Central memory CD8-positive, alpha-beta T cell (primary cell): ENCODE data around the gene SYAP1.

Experiments
- ATAC-seq: fragments of 150-1000 bp; cut with Tn5 transposase; replicated peaks from 2 replicates; pipeline ENCODE4 v1.10.0; 2022; ENCODE audit warnings: mild to moderate bottlenecking, moderate FRiP score, moderate number of reproducible peaks; ENCODE audit not compliant: poor library complexity, severe bottlenecking; ENCODE audit errors: extremely low read depth
- DNase-seq, 2 donors: peaks; one replicate each; pipeline ENCODE4 v3.0.0; 2021; ENCODE audit warnings: low spot score in 2 of 2
- H3K27ac Mint-ChIP-seq: one replicate; pipeline ENCODE4 v1.8.0; 2022; ENCODE audit warnings: low read depth, mild to moderate bottlenecking, moderate library complexity, mixed read lengths
- H3K27me3 Mint-ChIP-seq: one replicate; pipeline ENCODE4 v1.8.0; 2022; ENCODE audit warnings: mixed read lengths
- H3K36me3 Mint-ChIP-seq: one replicate; pipeline ENCODE4 v1.8.0; 2022; ENCODE audit warnings: mild to moderate bottlenecking, moderate library complexity, mixed read lengths; ENCODE audit not compliant: insufficient read depth
- H3K4me1 Mint-ChIP-seq: one replicate; pipeline ENCODE4 v1.8.0; 2022; ENCODE audit warnings: mixed read lengths
- H3K4me3 Mint-ChIP-seq: one replicate; pipeline ENCODE4 v1.8.0; 2022; ENCODE audit warnings: mild to moderate bottlenecking, moderate library complexity, mixed read lengths
- H3K9me3 Mint-ChIP-seq: one replicate; pipeline ENCODE4 v1.8.0; 2022; ENCODE audit warnings: mixed read lengths

SYAP1 gene

DNA sequence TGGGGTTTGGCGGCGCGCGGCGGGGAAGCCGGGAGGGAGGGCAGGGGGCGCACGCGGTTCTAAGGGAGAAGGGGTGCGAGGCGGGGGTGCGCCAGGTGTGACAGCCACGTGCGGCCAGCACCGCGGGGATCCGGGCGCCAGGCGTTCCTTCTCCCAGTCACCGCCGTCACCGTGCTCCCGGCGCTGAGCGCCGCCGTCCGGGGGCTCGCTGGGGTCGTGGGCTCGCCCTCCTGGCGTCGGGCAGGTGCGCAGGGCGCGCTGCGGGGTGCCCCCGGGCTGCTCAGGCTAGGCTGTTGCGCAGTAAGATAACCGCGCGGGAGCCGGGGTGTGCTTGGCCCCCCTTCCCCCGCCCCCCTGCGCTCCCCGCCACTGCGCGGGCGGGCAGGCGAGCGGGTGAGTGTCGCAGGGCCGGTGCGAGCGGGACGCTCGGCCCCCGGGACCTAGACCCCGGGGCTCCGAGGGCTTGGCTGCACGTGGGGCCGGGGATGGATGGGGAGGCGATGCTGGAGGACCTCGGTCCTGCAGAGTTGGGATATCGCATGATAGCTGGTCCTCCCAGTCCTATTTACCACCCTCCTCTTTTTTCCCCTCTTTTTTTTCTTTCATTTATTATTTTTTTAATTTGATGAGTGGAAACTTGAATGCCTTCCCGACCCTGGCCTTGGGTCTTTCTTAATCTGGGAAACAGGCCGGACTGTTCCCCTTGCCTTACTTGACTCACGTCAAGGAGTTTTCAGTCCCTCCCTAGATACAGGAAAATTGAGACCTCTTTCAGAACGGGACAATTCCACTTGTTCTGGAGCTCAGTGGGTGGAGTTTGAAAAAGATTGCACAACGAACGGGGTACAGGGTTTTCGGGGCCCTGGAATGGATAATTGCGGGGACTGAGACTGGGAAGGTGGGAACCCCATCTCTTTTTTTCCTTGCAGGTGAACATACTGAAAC, 67.7 kb downstream of the SYAP1 start:
- Mint-ChIP-seq H3K4me1 (peaks cover 11% of the 10 kb centered on the region), H3K36me3 (peaks cover 11% of the 10 kb centered on the region), H3K4me3 (peak overlapping the region; percentile 95), H3K27ac (peak overlapping the region; percentile 84), H3K27me3 (no peaks in the 10 kb centered on the region), H3K9me3 (no peaks in the 10 kb centered on the region)
- no peak for DNase-seq
- ATAC-seq: peak; percentile 47

DNA sequence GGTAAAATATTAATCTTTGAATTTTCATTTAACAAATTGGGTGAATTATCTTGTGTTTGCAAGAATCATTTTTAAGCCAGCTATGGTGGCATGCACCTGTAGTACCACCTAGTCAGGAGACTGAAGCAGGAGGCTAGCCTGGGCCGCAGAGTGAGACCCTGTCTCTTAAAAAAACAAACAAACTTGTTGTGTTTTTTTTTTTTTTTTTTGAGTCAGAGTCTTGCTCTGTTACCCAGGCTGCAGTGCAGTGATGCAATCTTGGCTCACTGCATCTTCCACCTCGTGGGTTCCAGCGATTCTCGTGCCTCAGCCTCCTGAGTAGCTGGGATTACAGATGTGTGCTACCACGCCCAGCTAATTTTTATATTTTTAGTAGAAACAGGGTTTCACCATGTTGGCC, 69.1 kb downstream of the SYAP1 start:
- Mint-ChIP-seq H3K4me1 (peaks cover 11% of the 10 kb centered on the region), H3K27ac (peak overlapping the region; percentile 29), H3K4me3 (peak overlapping the region; percentile 29), H3K36me3 (peaks cover 15% of the 10 kb centered on the region), H3K27me3 (no peaks in the 10 kb centered on the region), H3K9me3 (no peaks in the 10 kb centered on the region)
- no peak for ATAC-seq
- no peak for DNase-seq

DNA sequence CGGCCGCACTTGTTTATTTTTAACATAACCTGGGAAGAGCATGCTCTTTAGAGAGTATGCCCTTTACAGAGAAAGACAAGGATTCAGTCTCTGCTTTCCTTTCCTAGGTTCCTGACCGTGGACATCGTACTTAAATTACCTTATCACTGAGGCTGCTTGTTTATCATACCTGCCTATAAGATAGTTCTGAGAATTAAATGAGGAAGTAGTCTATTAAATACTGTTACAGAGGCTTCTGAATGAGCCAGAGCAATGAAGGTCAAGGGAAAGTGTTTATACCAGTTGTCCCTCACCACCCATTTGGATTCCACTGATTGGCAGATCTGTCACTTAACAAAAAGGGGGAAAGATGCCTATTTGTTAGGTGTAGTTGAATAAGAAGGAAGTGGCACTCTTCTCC, 76.9 kb downstream of the SYAP1 start:
- DNase-seq: no peak
- Mint-ChIP-seq H3K27ac (no peak overlapping the region), H3K4me3 (no peak overlapping the region), H3K4me1 (peaks cover 4% of the 10 kb centered on the region), H3K36me3 (peaks cover 16% of the 10 kb centered on the region), H3K9me3 (no peaks in the 10 kb centered on the region), H3K27me3 (no peaks in the 10 kb centered on the region)
- no peak for ATAC-seq

DNA sequence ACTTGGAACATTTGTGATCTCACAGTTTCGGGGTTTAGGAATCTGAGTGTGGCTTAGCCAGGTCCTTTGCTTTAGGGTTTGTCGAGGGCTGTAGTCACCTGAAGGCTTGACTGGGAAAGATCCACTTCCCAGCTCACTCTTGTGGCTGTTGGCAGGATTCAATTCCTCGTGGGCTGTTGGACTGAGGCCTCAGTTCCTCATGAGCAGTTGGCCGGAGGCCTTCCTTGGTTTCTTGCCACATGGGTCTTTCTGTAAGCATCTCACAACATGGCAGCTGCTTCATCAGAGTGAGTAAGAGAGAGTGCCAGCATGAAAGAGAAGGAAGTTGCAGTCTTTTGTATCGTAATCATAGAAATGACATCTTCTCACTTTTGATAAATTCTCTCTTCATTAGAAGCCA, 77.9 kb downstream of the SYAP1 start:
- ATAC-seq (no peak), DNase-seq (no peak)
- peaks cover 4% of the 10 kb centered on the region for H3K4me1 Mint-ChIP-seq
- H3K27ac Mint-ChIP-seq: no peak overlapping the region
- H3K27me3 Mint-ChIP-seq: no peaks in the 10 kb centered on the region
- H3K9me3 Mint-ChIP-seq: no peaks in the 10 kb centered on the region
- peaks cover 11% of the 10 kb centered on the region for H3K36me3 Mint-ChIP-seq
- no peak overlapping the region for H3K4me3 Mint-ChIP-seq

DNA sequence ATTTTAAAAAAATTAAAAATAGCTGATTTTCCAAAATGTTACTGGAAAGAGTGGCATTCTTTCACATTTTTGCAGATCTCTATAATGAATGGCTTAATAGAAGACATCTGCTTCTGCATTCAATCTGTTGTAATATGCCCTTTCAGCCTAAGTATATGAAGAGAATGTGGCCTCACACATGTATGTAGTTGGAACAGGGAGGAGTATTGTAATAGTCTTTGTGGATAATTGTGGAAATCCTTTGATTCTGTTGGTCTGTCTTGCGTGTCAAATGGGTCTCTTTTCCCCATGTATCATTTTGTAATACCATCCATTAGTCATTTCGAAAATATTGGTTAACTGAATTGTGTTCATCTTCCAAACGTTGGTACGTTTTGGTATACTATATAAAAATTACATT, 78.4 kb downstream of the SYAP1 start:
- Mint-ChIP-seq H3K4me3 (no peak overlapping the region), H3K27ac (no peak overlapping the region), H3K27me3 (no peaks in the 10 kb centered on the region), H3K4me1 (peaks cover 4% of the 10 kb centered on the region), H3K36me3 (peaks cover 11% of the 10 kb centered on the region), H3K9me3 (no peaks in the 10 kb centered on the region)
- no peak for DNase-seq
- ATAC-seq: no peak

DNA sequence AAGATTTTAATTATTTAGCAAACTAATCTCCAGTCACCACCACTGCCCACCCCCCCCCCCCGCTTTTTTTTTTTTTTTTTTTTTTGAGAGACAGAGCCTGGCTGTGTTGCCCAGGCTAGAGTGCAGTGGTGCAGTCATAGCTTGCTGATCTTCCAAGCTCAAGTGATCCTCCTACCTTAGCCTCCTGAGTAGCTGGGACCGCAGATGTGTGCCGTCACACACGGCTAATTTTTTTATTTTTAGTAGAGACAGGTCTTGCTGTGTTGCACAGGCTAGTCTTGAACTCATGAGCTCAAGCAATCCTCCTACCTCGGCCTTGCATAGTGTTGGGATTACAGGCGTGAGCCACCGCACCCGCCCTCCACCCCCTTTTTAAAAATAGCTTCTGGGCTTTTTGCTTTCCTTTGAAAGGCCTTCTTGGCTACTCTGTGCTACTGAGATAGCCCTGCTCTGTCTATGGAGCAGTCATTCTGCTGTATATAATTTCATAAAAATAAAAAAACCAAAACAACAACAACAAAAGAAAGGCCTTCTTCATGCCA, 85.6 kb downstream of the SYAP1 start:
- H3K27ac Mint-ChIP-seq: no peak overlapping the region
- no peak for ATAC-seq

DNA sequence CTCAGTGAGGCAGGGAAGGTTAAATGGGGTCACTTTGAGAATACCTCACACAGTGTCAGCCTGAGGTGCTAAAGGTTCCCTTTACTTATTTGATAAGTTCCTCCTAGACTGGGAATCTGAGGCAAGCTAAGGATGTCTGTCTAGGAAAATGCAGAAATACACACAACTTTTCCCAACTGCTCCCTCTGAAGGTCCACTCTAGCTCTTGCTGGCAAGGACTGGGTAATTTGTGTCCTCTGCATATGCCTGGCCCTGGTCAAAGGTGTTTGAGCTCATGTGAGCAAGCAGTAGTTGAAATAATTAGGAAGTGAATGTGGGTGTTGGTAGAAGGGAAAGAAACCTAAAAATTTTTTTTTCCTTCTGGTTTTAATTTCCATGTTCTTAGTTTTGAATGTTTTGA, 88.1 kb downstream of the SYAP1 start:
- H3K27ac Mint-ChIP-seq: no peak overlapping the region
- H3K9me3 Mint-ChIP-seq: no peaks in the 10 kb centered on the region
- DNase-seq: no peak
- no peak for ATAC-seq
- H3K27me3 Mint-ChIP-seq: no peaks in the 10 kb centered on the region
- no peak overlapping the region for H3K4me3 Mint-ChIP-seq
- H3K36me3 Mint-ChIP-seq: peaks cover 11% of the 10 kb centered on the region
- peaks cover 11% of the 10 kb centered on the region for H3K4me1 Mint-ChIP-seq

More for the DNA sequence above, 85.6 kb downstream of the SYAP1 start:
- Mint-ChIP-seq H3K4me1 (peaks cover 11% of the 10 kb centered on the region), H3K9me3 (no peaks in the 10 kb centered on the region), H3K27me3 (no peaks in the 10 kb centered on the region), H3K4me3 (no peak overlapping the region), H3K36me3 (peaks cover 12% of the 10 kb centered on the region)
- no peak for DNase-seq

DNA sequence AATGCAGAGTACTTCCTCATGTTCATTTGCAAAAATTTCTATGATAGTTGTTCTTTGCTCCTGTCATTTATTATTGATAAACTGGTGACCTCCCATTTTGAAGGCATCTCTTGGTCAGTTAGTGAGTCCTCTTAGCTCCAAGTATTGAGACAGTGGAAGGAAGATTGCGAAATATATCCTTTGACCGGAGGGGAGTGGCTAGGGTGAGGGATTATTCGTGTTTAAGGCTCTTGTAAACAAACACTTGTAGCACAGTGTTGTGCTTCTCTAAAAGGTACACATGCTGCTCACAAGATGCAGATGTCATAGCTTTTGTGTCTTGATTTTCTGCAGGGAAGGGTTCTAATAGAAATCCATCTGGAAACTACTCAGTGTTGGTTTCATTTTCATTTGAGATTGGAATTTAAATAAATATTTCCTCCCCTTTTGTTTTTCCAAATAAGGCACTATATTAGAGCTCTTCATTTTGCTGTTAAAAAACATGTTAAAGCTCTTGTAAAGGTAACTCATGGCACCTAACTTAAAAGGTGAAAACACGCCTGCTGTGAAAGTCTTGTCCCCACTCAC, 88.6 kb downstream of the SYAP1 start:
- H3K4me1 Mint-ChIP-seq: peaks cover 11% of the 10 kb centered on the region
- H3K27me3 Mint-ChIP-seq: no peaks in the 10 kb centered on the region
- ATAC-seq (no peak), DNase-seq (no peak)
- no peak overlapping the region for H3K27ac Mint-ChIP-seq
- H3K4me3 Mint-ChIP-seq: no peak overlapping the region
- H3K9me3 Mint-ChIP-seq: no peaks in the 10 kb centered on the region
- peaks cover 10% of the 10 kb centered on the region for H3K36me3 Mint-ChIP-seq

DNA sequence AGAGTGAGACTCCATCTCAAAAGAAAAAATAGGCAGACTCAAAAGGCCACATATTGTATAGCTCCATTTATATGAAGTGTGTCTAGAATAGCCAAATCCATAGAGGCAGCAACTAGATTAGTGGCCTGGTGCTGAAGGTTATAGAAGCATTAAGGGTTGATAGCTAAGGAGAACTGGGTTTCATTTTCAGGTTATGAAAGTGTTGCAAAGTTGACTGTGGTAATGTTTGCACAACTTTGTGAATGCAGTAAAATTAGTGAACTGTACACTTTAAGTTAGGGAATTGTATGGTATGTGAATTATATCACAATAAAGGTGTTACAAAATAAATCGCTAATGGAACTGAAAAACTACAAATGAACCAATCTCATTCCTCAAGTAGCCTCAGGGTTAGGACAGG, 95.2 kb downstream of the SYAP1 start:
- Mint-ChIP-seq H3K9me3 (no peaks in the 10 kb centered on the region), H3K27me3 (no peaks in the 10 kb centered on the region), H3K27ac (no peak overlapping the region), H3K36me3 (peaks cover 7% of the 10 kb centered on the region), H3K4me3 (no peak overlapping the region), H3K4me1 (no peaks in the 10 kb centered on the region)
- no peak for DNase-seq
- ATAC-seq: no peak
